HK-2 (cell line): Measurements from ENCODE around the gene METTL26.
"Not testable (repeated sequence)": the region's sequence is repeated elsewhere in the genome, so short reads cannot be mapped to it uniquely, and the experiment has no call there.

Source experiments
- DNase-seq: peaks from one replicate; pipeline ENCODE4 v3.0.0-alpha.2; 2018; ENCODE audit not compliant: unreplicated experiment

The METTL26 gene

GRCh38 chr16:625117-625976 lies 10.8 kb downstream of the METTL26 start:
- no peak for DNase-seq

GRCh38 chr16:624526-625070 lies 11.5 kb downstream of the METTL26 start:
- no peak for DNase-seq

- DNase-seq: no peak
Observed at GRCh38 chr16:622920-623280, 13.2 kb downstream of the METTL26 start.

- no peak for DNase-seq
Observed at GRCh38 chr16:621526-622105, 14.5 kb downstream of the METTL26 start.

GRCh38 chr16:620700-621525 lies 15.2 kb downstream of the METTL26 start:
- DNase-seq: no peak

- no peak for DNase-seq
Observed at GRCh38 chr16:619476-620100, 16.5 kb downstream of the METTL26 start.

GRCh38 chr16:617855-618254 lies 18.2 kb downstream of the METTL26 start:
- DNase-seq: no peak

GRCh38 chr16:616733-617586 lies 19.1 kb downstream of the METTL26 start:
- no peak for DNase-seq

- DNase-seq: no peak
Observed at GRCh38 chr16:615122-615521, 21.0 kb downstream of the METTL26 start.

- no peak for DNase-seq
Observed at GRCh38 chr16:610513-611381, 25.4 kb downstream of the METTL26 start.

GRCh38 chr16:609984-610383 lies 26.1 kb downstream of the METTL26 start:
- DNase-seq: no peak

GRCh38 chr16:609316-609715 lies 26.8 kb downstream of the METTL26 start:
- no peak for DNase-seq

GRCh38 chr16:608019-608418 lies 28.1 kb downstream of the METTL26 start:
- DNase-seq: no peak

- DNase-seq: no peak
Observed at GRCh38 chr16:606656-607307, 29.3 kb downstream of the METTL26 start.

GRCh38 chr16:603933-604332 lies 32.2 kb downstream of the METTL26 start:
- DNase-seq: no peak

GRCh38 chr16:600781-601180 lies 35.3 kb downstream of the METTL26 start:
- no peak for DNase-seq

- no peak for DNase-seq
Observed at GRCh38 chr16:598823-599739, 37.0 kb downstream of the METTL26 start.

- DNase-seq: not testable (repeated sequence)
Observed at GRCh38 chr16:597655-598054, 38.5 kb downstream of the METTL26 start.
